Nephron progenitor cell (in vitro differentiated cells): ENCODE measurements around the gene BRAP.

ENCODE experiments used
- DNase-seq: peaks from one replicate; pipeline ENCODE4 v3.0.0; 2021
- H3K27ac Mint-ChIP-seq: 2 replicates; pipeline ENCODE4 v1.8.0; 2021; ENCODE audit warnings: mild to moderate bottlenecking, moderate library complexity, mixed read lengths
- H3K27me3 Mint-ChIP-seq: 2 replicates; pipeline ENCODE4 v1.8.0; 2021; ENCODE audit warnings: mild to moderate bottlenecking, low read depth, mixed read lengths; ENCODE audit not compliant: poor library complexity
- H3K36me3 Mint-ChIP-seq: 2 replicates; pipeline ENCODE4 v1.8.0; 2021; ENCODE audit warnings: low read depth, mixed read lengths
- H3K4me1 Mint-ChIP-seq: 2 replicates; pipeline ENCODE4 v1.8.0; 2021; ENCODE audit warnings: mixed read lengths
- H3K4me3 Mint-ChIP-seq: 2 replicates; pipeline ENCODE4 v1.8.0; 2021; ENCODE audit warnings: mild to moderate bottlenecking, moderate library complexity, mixed read lengths
- H3K9me3 Mint-ChIP-seq: 2 replicates; pipeline ENCODE4 v1.8.0; 2021; ENCODE audit warnings: mild to moderate bottlenecking, moderate library complexity, mixed read lengths
- TF ChIP-seq, protein P1 (sequence below): fragments of 200-600 bp; sonication (generic); IDR thresholded peaks from 2 replicates; pipeline ENCODE4 v1.5.0; 2021; ENCODE audit warnings: antibody characterized with exemption

Gene BRAP

DNA sequence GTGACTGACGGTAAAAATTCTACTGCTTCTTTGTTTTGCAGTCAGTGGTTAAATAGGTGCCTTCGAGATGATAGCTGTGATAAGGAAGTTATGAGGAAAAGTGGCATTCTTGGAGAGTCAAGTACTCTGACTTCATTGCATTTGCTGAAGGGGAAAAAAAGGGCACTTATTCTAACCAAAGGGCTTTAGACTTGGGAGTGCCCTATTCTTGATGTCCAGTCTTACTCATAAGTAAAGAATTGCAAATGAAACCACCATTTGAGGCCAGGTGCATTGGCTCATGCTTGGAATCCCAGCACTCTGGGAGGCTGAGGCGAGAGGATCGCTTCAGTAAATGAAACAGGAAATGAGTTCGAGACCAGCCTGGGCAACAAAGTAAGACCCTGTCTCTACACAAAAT is 40.3 kb downstream of the BRAP start:
- TF ChIP-seq, protein P1, sequence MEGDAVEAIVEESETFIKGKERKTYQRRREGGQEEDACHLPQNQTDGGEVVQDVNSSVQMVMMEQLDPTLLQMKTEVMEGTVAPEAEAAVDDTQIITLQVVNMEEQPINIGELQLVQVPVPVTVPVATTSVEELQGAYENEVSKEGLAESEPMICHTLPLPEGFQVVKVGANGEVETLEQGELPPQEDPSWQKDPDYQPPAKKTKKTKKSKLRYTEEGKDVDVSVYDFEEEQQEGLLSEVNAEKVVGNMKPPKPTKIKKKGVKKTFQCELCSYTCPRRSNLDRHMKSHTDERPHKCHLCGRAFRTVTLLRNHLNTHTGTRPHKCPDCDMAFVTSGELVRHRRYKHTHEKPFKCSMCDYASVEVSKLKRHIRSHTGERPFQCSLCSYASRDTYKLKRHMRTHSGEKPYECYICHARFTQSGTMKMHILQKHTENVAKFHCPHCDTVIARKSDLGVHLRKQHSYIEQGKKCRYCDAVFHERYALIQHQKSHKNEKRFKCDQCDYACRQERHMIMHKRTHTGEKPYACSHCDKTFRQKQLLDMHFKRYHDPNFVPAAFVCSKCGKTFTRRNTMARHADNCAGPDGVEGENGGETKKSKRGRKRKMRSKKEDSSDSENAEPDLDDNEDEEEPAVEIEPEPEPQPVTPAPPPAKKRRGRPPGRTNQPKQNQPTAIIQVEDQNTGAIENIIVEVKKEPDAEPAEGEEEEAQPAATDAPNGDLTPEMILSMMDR = no peak
- DNase-seq = no peak
- Mint-ChIP-seq H3K9me3 (no peaks in the 10 kb centered on the region), H3K4me3 (no peak overlapping the region), H3K4me1 (peaks cover 28% of the 10 kb centered on the region), H3K27me3 (no peaks in the 10 kb centered on the region), H3K36me3 (peaks cover 48% of the 10 kb centered on the region), H3K27ac (peak overlapping the region; percentile 39)

DNA sequence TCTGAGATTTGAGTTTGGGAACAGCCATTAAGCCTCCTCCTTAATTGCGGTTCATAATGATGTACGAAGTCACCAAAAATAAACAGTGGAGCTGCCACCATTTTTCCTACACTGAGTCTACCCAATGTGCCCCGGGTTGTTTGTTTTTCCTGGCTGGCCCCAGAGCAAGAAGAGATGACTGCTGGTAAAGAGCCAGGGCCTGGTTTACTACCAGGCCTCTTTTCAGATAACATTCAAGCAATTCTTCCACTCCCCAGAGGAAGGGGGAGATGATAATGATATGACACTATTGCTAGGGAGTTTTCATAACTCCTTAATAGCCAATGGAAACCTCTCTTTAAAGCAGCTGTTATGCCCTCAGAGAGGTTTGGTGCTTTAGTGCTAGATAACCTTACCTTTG is 42.3 kb downstream of the BRAP start:
- no peak for DNase-seq
- peaks cover 36% of the 10 kb centered on the region for H3K4me1 Mint-ChIP-seq
- peaks cover 37% of the 10 kb centered on the region for H3K36me3 Mint-ChIP-seq
- peak overlapping the region; percentile 99 for H3K27ac Mint-ChIP-seq
- H3K4me3 Mint-ChIP-seq = peak overlapping the region; percentile 63
- H3K27me3 Mint-ChIP-seq = no peaks in the 10 kb centered on the region
- TF ChIP-seq, protein P1 = no peak
- no peaks in the 10 kb centered on the region for H3K9me3 Mint-ChIP-seq

DNA sequence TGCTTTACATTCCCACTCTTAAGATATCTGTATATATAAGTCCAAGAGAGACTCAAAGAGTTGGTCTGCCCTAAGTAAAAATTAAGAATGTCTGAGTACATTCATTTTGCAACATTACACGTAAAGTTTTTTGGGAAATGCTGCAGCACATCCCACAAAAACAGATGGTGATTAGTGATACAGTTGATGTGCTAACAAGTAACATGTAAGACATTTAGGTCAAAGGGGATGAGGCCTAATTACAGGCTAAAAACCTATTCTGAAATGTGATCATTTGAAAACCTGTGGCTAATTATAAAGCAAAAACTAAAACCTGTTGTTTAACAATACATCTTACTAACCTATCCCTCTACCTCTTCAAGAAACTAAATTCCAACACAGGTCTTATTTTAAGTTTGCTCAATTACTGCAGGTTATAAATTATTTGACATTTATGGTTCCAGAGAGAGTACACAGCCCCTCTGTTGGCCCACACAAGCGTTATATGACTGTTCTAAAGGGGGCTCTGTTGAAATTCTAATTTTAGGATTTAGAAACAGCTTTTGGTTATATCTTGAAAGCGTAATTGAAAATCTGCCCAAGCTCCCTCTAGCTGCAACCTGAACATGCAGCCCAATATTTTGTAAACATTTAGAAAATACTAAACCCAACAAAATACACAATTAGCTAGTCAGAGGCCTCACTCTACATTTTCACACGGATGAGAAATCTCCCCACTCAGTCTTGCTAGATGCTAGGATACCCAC is 42.9 kb downstream of the BRAP start:
- Mint-ChIP-seq H3K9me3 (no peaks in the 10 kb centered on the region), H3K27me3 (no peaks in the 10 kb centered on the region), H3K4me3 (peak overlapping the region; percentile 63), H3K4me1 (peaks cover 38% of the 10 kb centered on the region), H3K36me3 (peaks cover 33% of the 10 kb centered on the region), H3K27ac (peak overlapping the region; percentile 99)
- TF ChIP-seq, protein P1 = no peak
- DNase-seq = no peak

DNA sequence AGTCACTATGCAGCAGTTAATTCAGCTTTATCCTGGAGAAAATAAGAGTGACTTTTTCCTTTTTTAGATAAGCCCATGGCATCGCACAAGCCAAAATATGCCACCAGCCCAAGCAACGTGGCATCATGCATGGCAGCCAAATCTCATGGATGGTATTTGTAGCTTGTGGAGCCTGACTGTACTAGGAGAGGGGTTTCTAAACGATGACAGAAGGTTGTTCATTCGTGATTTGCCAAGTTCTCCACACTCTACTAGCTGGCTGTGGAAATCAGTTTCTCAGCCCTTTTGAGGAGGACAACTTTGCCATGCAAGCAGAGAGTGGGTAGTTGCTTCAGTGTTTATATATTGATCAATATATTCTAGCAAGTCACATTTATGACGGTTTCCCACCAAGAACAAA is 45.2 kb downstream of the BRAP start:
- Mint-ChIP-seq H3K27ac (peak overlapping the region; percentile 51), H3K4me3 (no peak overlapping the region), H3K36me3 (peaks cover 13% of the 10 kb centered on the region), H3K27me3 (no peaks in the 10 kb centered on the region), H3K4me1 (peaks cover 57% of the 10 kb centered on the region), H3K9me3 (no peaks in the 10 kb centered on the region)
- DNase-seq = no peak
- TF ChIP-seq, protein P1 = no peak

DNA sequence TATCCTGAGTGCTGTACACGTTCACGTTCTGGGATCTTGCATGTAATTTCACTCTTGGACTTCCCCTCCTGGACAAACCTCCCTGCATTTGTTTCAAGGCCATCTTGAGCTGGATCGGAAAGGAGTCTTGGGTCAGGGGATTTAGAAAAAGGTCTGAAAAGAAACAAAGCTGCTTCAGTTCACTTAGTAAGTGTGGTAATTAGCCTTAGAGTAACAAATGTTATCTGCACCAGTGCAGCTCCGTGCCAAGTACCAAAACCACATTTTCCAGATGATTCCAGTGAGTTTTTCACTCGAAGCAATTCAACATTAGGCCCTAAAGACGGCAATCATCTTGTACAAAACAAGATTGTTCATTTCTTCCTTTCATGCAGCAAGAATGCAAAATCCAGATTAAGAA is 47.2 kb downstream of the BRAP start:
- DNase-seq = no peak
- Mint-ChIP-seq H3K36me3 (peaks cover 11% of the 10 kb centered on the region), H3K27ac (peak overlapping the region; percentile 91), H3K4me1 (peaks cover 61% of the 10 kb centered on the region), H3K9me3 (no peaks in the 10 kb centered on the region), H3K4me3 (no peak overlapping the region), H3K27me3 (no peaks in the 10 kb centered on the region)
- TF ChIP-seq, protein P1 = no peak
